ENCODE data around the gene PWWP2B.

Gene PWWP2B

GRCh38 chr10:132394201-132394811, 2.7 kb upstream of the PWWP2B start:
- no peak for DNase-seq (ENCODE audit: low spot score)

DNA sequence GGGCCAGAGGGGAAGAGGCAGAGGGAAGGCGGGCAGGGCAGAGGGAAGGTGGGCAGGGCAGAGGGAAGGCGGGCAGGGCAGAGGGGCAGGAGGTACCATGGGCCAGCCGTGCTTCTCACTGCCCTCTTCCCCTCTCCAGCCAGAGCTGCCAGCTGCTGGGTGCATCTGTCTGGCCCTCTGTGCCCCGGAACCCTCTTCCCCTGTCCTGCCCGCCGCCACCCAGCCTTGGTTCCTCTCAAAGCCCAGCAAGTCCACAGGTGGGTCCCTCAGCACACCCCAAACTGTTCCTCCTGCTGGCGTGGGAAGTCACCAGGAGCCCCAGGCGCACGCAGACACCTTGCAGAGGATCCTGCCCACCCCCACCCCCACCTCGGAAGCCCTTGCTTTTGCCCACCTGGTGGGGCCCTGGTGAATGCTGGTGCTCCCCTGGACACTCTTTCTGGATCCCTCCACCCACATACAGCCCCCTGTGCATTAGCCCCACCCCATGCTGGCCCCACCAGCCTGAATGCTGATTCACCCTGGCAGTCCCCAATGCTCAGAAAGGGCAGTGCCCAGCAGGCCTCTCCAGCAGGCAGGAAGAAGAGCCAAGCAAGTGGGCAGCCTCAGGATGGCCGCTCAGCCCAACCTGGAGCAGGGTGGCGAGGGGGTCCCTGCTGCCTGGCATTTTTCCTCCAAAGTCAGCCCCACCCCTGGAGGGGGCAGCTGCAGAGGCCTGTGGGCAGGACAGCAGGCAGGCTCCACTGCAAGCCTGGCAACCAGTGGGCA, 1.9 kb upstream of the PWWP2B start:
- DNase-seq (ENCODE audit: low spot score): no peak

GRCh38 chr10:132395704-132396493, 1.1 kb upstream of the PWWP2B start:
- DNase-seq (ENCODE audit: low spot score): peak; percentile 51

GRCh38 chr10:132396494-132397035, 435 bp upstream of the PWWP2B start:
- DNase-seq (ENCODE audit: low spot score): peak; percentile 47

- peak; percentile 67 for DNase-seq (ENCODE audit: low spot score)
Measured at GRCh38 chr10:132397671-132398565, 918 bp downstream of the PWWP2B start.

DNA sequence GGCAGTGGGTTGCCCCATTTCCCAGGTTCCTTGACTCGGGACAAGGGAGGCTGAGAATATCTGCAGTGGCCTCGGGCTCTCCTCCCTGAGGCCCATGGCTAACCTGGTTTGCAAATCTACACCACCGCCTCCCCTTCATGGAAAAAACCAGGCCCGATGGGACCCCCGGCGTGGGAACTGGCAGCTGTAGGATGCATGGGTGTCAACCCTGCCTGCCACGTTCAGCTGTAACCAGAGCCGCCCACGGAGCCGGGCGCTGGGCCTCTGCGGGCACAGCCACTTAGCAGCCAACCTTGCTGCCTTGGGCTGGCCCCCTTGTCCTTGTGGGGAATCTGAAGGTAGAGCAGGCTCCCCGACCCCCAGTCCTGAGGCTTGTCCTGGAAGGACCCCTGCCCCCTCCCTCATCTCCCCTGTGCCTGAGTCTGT, 1.6 kb downstream of the PWWP2B start:
- no peak for DNase-seq (ENCODE audit: low spot score)

- no peak for DNase-seq (ENCODE audit: low spot score)
Measured at GRCh38 chr10:132399117-132400035, 2.4 kb downstream of the PWWP2B start.

DNA sequence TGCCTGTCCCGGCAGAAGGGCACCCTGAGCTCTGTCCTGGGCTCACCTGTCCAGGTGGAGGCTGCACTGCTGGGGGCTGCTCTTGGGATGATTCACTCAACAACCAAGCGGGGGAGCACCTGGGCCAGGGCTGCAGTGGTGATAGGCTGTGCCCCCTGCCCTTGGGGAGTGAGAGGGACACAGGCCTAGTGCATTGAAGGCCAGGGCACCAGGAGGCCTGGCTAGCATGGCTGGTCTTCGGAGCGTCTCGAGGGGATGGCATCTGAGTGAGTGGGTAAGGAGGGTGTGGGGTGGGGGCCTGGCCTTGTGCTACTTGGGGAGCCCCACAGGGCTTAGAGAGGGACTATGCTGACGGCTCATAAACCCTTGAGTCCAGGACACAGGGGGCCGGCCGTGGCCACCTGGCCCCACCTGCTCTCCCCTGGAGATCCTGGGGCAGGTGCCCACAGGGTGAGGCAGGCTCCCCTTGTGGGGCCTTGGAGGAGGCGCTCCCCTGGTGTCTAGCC, 3.1 kb downstream of the PWWP2B start:
- DNase-seq (ENCODE audit: low spot score): no peak

GRCh38 chr10:132400547-132401151, 3.6 kb downstream of the PWWP2B start:
- DNase-seq (ENCODE audit: low spot score): no peak

DNA sequence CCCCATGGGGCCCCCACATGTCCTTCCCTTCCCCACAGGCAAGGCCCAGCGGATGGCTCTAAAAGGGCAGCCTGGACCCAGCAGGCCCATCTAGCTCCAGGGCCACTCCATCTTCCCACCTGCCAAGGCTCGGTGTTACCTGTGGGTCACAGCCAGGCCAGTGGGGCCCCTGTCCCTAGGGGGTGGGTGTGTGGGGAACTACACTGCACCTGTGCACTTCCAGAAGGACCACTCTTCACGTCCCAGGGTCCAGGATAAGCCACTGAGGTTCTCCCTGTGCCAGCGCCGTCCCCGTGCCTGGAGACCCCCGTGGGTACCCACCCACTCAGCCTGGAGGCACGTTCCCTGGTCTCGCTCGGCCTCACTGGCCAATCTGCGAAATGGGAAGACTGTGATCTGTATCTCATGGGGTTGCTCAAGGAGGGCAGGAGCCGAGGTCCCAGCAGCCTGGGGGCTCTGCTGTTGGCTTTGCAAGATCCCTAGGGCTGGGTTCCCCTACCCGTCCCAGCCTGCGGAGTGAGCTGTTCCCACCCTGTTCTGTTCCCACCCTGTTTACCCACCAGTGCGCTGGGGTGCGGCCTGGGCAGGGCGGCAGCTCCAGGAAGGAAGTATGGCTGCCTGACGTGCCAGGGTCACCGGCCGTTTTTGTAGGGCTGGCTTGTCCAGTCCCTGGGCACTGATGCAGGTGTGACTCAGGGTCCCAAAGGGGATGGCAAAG, 4.6 kb downstream of the PWWP2B start:
- DNase-seq (ENCODE audit: low spot score): no peak

DNA sequence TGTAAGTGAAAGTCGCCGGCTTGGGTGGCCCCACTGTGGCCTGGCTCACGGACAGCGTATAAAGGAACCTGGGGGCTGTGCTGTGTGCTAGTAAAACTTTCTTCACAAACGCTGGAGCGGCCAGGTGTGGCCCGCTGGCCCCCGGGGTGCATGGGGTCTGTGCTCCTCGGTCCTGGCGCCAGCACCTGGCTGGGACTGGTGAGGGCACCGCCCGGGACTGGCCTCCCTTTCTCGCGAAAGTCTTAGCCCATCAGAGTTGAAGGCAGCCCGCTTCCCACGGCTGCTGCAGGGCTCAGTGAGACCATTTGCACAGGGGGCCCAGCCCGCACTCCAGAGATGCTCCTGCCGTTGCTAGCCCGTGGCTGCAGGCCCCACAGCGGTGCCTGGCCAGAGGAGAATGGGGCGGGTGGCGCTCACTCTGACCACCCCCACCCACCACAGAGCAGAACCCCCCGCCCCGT, 5.8 kb downstream of the PWWP2B start:
- DNase-seq (ENCODE audit: low spot score): no peak

DNA sequence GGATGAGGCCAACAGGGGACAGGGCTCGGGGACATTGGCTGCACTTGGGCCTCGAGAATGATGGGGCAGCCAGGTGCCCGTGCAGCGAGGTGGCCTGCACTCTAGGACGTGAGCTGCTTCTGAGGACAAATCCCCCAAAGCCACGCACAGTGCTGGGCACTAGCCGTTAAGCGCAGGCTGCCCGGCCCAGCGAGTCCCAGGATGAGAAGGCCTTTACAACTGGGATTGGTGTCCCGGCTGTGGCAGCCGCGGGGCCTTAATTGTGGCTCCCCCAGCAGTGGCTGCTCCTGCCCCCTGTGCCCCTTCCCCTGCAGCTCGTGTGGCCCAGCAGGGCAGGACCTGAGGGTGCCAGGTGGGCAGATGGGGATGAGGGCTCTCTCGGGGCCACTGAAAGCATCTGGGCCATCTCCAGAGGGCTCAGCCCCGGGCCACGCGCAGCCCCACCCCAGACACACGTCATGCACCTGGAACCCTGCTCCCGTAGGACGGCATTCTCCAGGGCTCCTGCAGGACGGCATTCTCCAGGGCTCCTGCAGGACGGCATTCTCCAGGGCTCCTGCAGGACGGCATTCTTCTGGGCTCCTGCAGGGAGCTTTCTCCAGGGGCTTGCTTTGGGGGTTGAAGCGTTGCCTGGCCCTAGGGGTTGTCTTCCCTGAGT, 6.6 kb downstream of the PWWP2B start:
- no peak for DNase-seq (ENCODE audit: low spot score)

DNA sequence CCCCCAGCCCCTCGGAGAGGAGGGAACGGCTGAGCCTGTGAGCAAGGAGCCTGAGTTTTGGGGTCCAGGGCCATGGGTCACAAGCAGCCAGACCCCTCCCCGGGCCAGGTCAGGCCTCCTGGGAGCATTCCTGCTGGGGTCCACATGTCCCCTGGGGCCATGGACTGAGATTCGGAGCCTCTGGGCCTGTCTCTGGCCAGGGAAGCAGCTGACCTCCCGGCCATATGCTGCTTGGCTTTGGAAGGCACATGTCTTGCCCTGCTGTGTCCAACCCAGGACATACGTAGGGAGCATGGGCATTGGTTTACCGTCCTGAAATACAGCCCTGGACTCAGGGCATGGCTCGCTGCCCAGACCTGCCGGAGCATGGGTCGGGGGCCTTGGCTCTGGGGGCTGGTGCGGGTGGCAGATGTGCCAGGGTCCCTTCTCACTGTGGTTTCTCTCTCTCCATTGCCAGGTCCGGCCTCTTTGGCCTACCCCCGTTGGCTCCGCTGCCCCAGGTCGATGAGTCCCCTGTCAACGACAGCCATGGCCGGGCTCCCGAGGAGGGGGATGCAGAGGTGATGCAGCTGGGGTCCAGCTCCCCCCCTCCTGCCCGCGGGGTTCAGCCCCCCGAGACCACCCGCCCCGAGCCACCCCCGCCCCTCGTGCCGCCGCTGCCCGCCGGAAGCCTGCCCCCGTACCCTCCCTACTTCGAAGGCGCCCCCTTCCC, 7.3 kb downstream of the PWWP2B start:
- no peak for DNase-seq (ENCODE audit: low spot score)

DNA sequence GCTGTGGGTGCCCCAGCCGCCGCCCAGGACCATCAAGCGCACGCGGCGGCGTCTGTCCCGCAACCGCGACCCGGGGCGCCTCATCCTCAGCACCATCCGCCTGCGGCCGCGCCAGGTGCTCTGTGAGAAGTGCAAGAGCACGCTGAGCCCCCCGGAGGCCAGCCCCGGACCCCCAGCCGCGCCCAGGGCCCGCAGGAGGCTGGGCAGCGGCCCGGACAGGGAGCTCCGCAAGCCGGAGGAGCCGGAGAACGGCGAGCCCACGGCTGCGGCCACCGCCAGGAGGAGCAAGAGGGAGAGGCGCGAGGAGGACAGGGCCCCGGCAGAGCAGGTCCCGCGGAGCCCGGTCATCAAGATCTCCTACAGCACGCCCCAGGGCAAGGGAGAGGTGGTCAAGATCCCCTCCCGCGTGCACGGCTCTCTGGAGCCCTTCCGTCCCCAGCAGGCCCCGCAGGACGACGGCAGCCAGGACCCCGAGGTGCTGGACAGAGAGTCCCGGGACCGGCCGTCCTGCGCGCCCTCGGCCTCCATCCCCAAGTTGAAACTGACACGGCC, 8.0 kb downstream of the PWWP2B start:
- DNase-seq (ENCODE audit: low spot score): no peak

- DNase-seq (ENCODE audit: low spot score): no peak
Measured at GRCh38 chr10:132405463-132405991, 8.5 kb downstream of the PWWP2B start.

DNA sequence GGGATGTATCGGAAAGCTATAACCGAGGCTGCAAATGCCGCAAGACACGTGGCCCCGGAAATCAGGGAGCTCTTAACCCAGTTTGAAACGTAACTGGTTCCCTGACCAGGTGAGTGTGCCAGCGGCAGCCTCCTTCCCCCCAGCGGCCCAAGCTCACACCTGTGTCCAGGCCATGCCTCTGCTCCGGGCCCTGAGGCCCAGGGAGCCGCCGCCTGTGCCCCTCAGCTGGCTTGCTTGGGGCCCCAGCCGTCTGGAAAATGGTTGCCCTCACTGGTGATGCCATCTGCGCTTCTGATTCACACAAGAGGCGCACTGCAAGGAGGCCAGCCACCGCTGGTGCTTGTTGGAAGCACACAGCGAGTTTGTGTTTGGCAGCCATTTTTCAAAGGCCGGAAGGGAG, 9.2 kb downstream of the PWWP2B start:
- DNase-seq (ENCODE audit: low spot score): no peak

- DNase-seq (ENCODE audit: low spot score): no peak
Measured at GRCh38 chr10:132406750-132407149, 9.8 kb downstream of the PWWP2B start.
